OCI-LY3 (cell line): ENCODE results near the gene PAK1.

Source experiments
- H2AFZ ChIP-seq: fragments of 200-600, 300-600 bp; shearing (Covaris generic); 2 replicates; pipeline ENCODE4 v1.6.0; 2014; ENCODE audit warnings: antibody characterized with exemption, low read depth, low read length
- H3K27ac ChIP-seq: fragments of 200-600, 300-600 bp; sonication (generic); 2 replicates; pipeline ENCODE4 v1.5.1; 2014; ENCODE audit warnings: mild to moderate bottlenecking, low read length, moderate library complexity, mixed read lengths
- H3K27me3 ChIP-seq: fragments of 200-600, 300-600 bp; sonication (generic); 2 replicates; pipeline ENCODE4 v1.6.1; 2014; ENCODE audit warnings: low read depth, low read length, mixed read lengths
- H3K36me3 ChIP-seq: fragments of 200-600, 300-600 bp; sonication (generic); replicated peaks from 2 replicates; pipeline ENCODE3; 2014; ENCODE audit warnings: low read depth, low read length, mixed read lengths
- H3K4me1 ChIP-seq: fragments of 300-600, 200-600 bp; sonication (generic); 2 replicates; pipeline ENCODE4 v1.6.1; 2014; ENCODE audit warnings: low read length, mixed read lengths
- H3K4me2 ChIP-seq: fragments of 200-600, 300-600 bp; sonication (generic); 2 replicates; pipeline ENCODE4 v1.6.1; 2014; ENCODE audit warnings: low read length, mixed read lengths
- H3K4me3 ChIP-seq: fragments of 300-600, 200-600 bp; sonication (generic); 2 replicates; pipeline ENCODE4 v1.5.1; 2014; ENCODE audit warnings: antibody characterized with exemption, mild to moderate bottlenecking, low read length, moderate library complexity
- H3K79me2 ChIP-seq: fragments of 300-600, 200-600 bp; shearing (Covaris generic); 2 replicates; pipeline ENCODE4 v1.6.1; 2014; ENCODE audit warnings: mild to moderate bottlenecking, low read length, mixed read lengths
- H3K9ac ChIP-seq: fragments of 300-600, 200-600 bp; shearing (Covaris generic); 2 replicates; pipeline ENCODE4 v1.6.0; 2014; ENCODE audit warnings: mild to moderate bottlenecking, low read length, moderate library complexity
- H3K9me3 ChIP-seq: fragments of 200-600, 300-600 bp; shearing (Covaris generic); 2 replicates; pipeline ENCODE4 v1.6.1; 2014; ENCODE audit warnings: low read length, mixed read lengths; ENCODE audit not compliant: insufficient read depth
- H4K20me1 ChIP-seq: fragments of 200-600, 300-600 bp; sonication (generic); 2 replicates; pipeline ENCODE4 v1.6.1; 2016; ENCODE audit warnings: low read length, mixed read lengths; ENCODE audit not compliant: insufficient read depth
- EZH2phosphoT487 ChIP-seq: fragments of 200-600 bp; shearing (Covaris generic); IDR thresholded peaks from 2 replicates; pipeline ENCODE4 v1.6.1; 2018; ENCODE audit warnings: antibody characterized with exemption, mixed run types, low read depth
- TF ChIP-seq, protein P1 (sequence below): fragments of 200-600, 300-600 bp; sonication (generic); IDR thresholded peaks from 2 replicates; pipeline ENCODE4 v1.5.1; 2014; ENCODE audit warnings: antibody characterized with exemption, low read length, low read depth

The PAK1 gene

DNA sequence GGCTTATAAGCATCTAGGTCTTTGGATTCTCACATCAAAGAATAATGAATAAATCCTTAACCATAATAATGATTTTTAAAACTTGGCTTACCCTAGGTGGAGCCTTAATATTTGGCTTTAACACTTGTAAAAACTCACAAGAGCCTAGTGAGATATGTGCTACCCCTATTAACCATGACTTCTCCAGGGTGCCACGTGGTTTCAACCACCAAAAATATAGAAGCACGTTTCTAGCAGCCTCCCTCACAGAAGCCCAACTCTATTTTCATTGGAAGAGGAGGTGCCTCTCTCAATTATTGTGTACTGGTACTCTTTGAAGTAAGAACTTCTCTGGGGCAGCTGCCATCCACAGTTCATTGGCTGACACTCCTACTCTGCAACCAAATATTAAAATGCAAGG lies 125.9 kb downstream of the PAK1 start:
- Histone ChIP-seq H2AFZ (no peak overlapping the region), H3K79me2 (no peaks in the 10 kb centered on the region), H3K36me3 (peaks cover 15% of the 10 kb centered on the region), H3K27me3 (no peaks in the 10 kb centered on the region), H3K4me3 (no peak overlapping the region), H3K27ac (no peak overlapping the region), H3K4me2 (no peak overlapping the region), H3K9ac (no peak overlapping the region), H3K9me3 (no peaks in the 10 kb centered on the region), H3K4me1 (no peaks in the 10 kb centered on the region), H4K20me1 (no peaks in the 10 kb centered on the region)
- no peak for TF ChIP-seq EZH2phosphoT487
- TF ChIP-seq, protein P1, sequence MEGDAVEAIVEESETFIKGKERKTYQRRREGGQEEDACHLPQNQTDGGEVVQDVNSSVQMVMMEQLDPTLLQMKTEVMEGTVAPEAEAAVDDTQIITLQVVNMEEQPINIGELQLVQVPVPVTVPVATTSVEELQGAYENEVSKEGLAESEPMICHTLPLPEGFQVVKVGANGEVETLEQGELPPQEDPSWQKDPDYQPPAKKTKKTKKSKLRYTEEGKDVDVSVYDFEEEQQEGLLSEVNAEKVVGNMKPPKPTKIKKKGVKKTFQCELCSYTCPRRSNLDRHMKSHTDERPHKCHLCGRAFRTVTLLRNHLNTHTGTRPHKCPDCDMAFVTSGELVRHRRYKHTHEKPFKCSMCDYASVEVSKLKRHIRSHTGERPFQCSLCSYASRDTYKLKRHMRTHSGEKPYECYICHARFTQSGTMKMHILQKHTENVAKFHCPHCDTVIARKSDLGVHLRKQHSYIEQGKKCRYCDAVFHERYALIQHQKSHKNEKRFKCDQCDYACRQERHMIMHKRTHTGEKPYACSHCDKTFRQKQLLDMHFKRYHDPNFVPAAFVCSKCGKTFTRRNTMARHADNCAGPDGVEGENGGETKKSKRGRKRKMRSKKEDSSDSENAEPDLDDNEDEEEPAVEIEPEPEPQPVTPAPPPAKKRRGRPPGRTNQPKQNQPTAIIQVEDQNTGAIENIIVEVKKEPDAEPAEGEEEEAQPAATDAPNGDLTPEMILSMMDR, result no peak

DNA sequence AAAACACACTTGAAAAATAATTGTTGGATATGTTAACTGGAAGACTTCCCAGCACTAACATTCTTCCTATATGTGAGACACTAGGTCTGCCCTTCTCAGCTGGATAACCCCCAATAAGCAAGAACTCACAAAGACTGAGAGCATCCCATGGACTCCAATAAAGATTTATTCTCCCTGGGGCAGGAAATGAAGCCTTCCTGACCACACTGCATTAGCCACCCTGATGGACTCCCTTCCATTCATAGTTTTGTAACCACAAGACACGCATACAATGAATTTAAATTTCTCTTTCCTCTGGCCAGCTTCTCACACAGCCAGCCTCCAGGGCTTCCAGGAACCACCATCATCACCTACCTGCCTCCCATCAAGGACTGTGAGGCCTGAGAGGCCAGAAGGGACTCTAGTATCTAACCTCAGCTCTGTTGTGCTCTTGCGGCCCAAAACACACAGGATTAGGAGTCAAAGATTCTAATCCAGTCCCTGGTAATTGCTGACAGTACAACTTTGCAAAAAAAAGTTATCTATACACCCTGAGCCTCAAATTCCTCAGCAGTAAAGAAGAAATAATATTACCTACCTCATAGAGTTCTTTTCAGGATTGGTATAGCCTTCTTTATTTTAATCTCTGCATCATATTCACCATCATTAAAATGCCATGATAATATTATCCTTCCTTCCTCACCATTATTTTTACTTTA lies 126.8 kb downstream of the PAK1 start:
- H2AFZ ChIP-seq, result no peak overlapping the region

DNA sequence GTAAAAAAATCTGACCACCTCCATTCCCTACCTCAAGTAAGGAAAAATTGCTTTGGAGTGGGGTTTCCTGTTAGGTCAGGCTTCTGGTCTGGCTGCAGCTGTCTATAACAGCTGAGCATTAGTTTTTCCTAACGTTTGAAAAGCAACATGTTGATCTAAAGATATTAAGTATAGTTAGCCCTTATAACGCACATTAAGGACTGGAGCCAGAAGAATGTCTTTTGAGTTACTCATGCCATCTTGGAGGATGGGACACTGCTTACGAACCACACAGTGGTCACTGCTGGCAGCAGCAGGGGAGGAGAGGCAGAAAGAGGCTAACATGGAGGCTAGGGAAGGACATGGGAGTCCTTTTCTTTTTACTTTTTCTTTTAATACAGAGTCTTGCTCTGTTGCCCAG lies 128.3 kb downstream of the PAK1 start:
- Histone ChIP-seq H3K36me3 (peaks cover 21% of the 10 kb centered on the region), H3K27me3 (no peaks in the 10 kb centered on the region), H2AFZ (no peak overlapping the region), H4K20me1 (no peaks in the 10 kb centered on the region), H3K9ac (no peak overlapping the region), H3K4me2 (no peak overlapping the region), H3K79me2 (no peaks in the 10 kb centered on the region), H3K4me3 (no peak overlapping the region), H3K4me1 (no peaks in the 10 kb centered on the region), H3K9me3 (no peaks in the 10 kb centered on the region), H3K27ac (no peak overlapping the region)
- no peak for TF ChIP-seq EZH2phosphoT487
- TF ChIP-seq, protein P1, result no peak

More for the DNA sequence above, 126.8 kb downstream of the PAK1 start:
- Histone ChIP-seq H3K4me3 (no peak overlapping the region), H4K20me1 (no peaks in the 10 kb centered on the region), H3K36me3 (peaks cover 17% of the 10 kb centered on the region), H3K79me2 (no peaks in the 10 kb centered on the region), H3K27me3 (no peaks in the 10 kb centered on the region), H3K9ac (no peak overlapping the region), H3K4me1 (no peaks in the 10 kb centered on the region), H3K27ac (no peak overlapping the region), H3K9me3 (no peaks in the 10 kb centered on the region), H3K4me2 (no peak overlapping the region)
- no peak for TF ChIP-seq EZH2phosphoT487
- TF ChIP-seq, protein P1, result no peak

DNA sequence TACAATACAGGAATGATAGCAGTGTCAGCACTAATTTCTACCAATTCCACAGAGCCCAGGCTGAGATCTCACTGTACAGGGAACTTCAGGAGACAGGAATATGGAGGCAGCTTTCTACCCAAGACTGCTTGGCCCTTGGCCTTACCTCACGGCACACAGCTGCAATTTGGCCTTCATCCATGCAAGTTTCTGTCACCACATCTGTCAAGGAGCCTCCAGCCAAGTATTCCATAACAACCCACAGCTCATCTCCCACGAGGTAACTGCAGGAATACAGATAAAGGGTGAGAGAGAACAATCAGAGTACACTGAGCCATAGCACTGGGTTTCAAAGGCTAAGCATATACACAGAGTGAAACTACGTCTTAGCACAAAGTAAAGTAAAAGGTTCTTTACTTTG lies 133.4 kb downstream of the PAK1 start:
- H4K20me1 ChIP-seq, result no peaks in the 10 kb centered on the region
- H3K27me3 ChIP-seq, result no peaks in the 10 kb centered on the region
- H2AFZ ChIP-seq, result no peak overlapping the region
- H3K27ac ChIP-seq, result no peak overlapping the region
- peaks cover 33% of the 10 kb centered on the region for H3K36me3 ChIP-seq
- H3K4me1 ChIP-seq, result no peaks in the 10 kb centered on the region
- no peak overlapping the region for H3K4me2 ChIP-seq
- no peaks in the 10 kb centered on the region for H3K9me3 ChIP-seq
- H3K9ac ChIP-seq, result no peak overlapping the region
- no peak for TF ChIP-seq EZH2phosphoT487
- TF ChIP-seq, protein P1, result no peak
- no peaks in the 10 kb centered on the region for H3K79me2 ChIP-seq
- H3K4me3 ChIP-seq, result no peak overlapping the region
